GM12892 (cell line): ENCODE measurements around the gene STK38.

Source experiments
- DNase-seq: peaks from one replicate; pipeline ENCODE4 v3.0.0; 2011; ENCODE audit not compliant: insufficient read length
- FAIRE-seq: peaks from 2 replicates; lab custom pipeline; 2011; peaks lifted over from hg19 to GRCh38; lab: Jason Lieb, UNC
- POLR2A ChIP-seq: IDR thresholded peaks from 2 replicates; pipeline ENCODE4 v1.6.1; 2011; ENCODE audit warnings: low read depth, low read length, control low read depth
- POLR2AphosphoS5 ChIP-seq: IDR thresholded peaks from 2 replicates; pipeline ENCODE4 v1.6.1; 2011; ENCODE audit warnings: low read depth, low read length, control low read depth
- TAF1 ChIP-seq: IDR thresholded peaks from 2 replicates; pipeline ENCODE4 v1.6.1; 2011; ENCODE audit warnings: low read depth, mild to moderate bottlenecking, control low read depth, low read length, borderline replicate concordance

The STK38 gene

DNA sequence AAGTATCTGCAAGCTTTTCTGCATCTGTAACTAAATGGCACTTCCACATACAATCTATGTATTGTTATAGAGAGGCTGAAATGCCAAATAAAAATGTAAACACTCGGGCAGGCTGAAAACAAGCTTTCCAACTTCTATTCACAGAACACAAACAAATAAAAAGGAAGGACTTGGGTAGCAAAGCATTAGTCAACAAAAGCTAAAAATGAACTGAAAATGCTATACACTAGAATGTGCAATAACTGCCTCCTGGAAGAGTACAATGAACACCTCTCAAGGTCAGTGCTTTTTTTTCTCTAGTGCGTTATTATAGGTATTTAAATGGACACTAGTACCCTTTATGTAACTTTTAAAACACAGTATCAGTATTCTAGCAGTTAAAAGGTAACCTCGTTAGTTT, 31.4 kb downstream of the STK38 start:
- FAIRE-seq (no peak), DNase-seq (no peak)
- TF ChIP-seq POLR2AphosphoS5 (no peak), POLR2A (no peak), TAF1 (no peak)

DNA sequence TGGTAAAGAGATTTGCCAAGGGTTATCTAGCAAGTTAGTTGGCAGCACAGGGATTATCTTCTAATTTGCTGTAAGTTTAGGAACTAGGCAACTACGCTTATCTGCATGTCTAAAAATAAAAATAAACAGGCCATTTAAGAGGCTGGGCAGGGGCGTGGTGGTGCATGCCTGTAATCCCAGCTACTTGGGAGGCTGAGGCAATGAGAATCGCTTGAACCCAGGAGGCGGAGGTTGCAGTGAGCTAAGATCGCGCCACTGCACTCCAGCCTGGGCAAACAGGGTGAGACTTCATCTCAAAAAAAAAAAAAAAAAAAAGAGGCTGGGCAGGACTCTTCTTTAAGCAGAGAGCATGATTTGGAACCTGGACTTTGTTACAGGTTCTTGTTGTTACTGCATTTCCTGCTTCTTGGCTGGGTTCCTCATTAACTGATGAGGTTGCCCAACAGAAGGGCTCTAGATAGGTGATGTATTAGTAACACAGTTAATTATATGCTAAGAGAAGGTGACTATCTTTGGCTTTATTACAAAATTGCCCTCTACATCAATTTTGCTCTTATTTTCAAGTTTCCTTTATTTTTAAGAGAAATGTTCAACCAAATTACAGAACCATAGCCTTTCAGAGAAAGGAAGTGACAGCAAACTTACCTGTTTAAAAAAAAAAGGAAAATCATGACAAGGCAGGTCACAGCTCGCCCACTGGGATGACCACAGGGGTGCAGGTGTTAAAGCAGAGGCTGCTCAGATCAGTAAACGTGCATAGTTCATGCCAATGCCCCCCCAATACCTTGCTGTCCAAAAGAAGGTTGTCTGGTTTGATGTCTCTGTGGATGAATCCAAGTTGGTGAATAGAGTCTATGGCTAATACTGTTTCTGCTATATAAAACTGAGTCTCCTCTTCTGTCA, 32.5 kb downstream of the STK38 start:
- TF ChIP-seq POLR2A: no peak
- TF ChIP-seq POLR2AphosphoS5: no peak
- no peak for TF ChIP-seq TAF1
- FAIRE-seq: no peak
- DNase-seq: no peak

DNA sequence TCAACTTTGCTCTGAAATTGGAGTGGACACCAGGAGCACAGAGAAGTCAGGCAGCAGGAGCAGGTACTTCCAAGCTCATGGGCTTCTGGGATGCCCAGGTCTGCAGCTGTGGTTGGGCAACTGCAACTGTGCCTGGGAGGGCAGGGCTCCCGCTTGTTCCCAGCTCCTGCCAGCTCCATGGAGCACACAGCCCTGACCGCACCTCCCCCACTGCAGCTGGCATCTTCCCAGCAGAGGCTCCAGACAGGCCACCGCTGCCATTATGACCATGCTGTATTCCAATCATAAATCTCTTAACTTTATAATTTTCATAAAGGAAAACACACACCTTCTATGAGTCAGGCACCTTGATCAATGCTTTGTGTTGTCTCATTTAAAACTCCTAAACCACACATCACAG, 36.9 kb downstream of the STK38 start:
- DNase-seq: no peak
- TF ChIP-seq TAF1 (no peak), POLR2AphosphoS5 (no peak), POLR2A (no peak)
- no peak for FAIRE-seq

DNA sequence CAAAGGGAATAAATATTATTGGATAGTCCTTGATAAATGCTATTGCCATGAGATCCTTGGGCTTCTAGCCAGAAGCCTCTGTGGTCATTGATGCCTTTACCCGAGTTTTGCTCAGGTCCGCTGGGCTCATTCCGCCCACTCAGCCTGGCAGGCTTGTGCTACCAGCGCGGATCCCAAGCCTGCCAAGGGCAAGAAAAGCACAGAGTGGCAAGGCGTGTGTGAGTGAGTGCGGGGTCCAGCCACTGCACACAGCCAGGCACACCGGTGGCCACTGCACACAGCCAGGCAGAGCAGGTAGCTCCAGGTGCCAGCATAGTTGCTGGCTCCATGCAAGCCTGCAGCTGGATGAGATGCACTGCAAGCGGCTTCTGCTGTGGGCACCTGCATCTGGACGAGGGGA, 38.7 kb downstream of the STK38 start:
- DNase-seq (no peak), FAIRE-seq (no peak)
- TF ChIP-seq POLR2A (no peak), POLR2AphosphoS5 (no peak), TAF1 (no peak)

DNA sequence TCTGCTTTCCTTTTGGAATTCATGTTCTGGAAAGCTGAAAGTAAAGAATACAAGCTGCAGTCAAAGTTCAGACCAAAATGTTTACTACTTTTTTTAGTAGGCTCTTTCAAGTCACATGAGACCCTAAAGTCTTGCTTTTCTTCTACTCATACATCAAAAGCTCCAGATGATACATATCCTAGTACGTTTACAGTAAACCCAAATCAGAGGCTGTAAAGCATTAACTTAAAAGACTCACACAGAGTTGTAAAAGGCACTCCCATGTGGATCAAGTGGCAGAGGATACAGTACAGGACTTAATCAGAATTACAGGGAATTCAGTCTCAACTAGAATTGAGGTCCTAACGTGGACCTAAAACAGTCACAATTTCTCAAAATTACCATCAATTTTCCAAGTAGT, 40.7 kb downstream of the STK38 start:
- FAIRE-seq: no peak
- TF ChIP-seq POLR2AphosphoS5 (no peak), TAF1 (no peak), POLR2A (no peak)

DNA sequence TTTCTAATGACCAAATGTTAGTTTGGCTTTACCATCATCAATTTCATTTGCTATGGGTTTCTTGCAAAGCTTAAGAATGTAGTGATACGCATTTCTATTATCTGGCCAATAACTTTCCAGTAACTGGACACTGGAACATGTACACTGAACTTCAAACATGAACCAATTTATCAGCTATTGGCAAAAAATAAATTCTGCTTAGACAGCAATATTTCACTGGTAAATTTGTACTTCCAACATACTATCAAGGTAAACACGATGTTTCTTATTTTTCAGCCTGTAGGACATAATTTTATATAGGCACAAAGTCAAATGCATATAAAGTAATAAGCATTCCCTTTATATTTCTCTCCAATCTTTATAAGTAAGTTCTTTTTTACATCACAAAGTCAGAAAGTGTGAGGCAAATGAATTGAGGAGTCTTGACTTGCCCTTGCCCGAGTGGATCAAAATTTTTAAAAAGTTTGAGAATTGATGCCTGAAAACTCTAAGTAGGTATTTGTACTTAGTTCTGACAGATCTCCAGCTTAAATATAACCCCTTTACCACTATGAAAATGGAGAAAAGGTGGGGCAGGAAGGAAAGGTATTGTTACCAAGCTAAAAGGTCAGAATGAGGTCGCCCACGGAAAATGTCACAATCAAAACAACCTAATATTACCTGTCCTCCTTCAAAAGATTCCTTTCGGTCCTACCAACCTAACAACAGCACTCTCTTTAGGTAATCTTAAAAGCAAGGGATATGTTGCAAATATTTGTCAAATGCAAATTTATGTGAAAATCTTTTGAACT, 41.3 kb downstream of the STK38 start:
- TF ChIP-seq POLR2AphosphoS5: no peak

More for the DNA sequence above, 40.7 kb downstream of the STK38 start:
- no peak for DNase-seq

DNA sequence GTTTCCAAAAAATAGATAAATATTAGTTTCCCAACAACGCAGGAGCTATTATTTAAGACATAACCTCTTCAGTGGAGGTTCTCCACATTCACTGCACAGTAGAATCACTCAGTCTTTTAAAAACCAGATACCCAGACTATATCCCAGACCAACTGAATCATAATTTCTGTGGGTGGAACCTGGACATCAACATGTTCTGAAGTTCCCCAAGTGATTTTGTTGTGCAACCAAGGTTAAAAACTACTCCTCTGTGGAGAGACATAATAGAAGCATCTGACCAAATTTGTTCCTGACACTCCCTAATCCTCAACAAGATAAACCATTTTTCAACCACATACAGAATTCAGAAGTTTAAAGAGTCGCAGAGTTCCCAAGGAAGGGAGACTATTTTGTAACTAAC, 42.3 kb downstream of the STK38 start:
- FAIRE-seq (no peak), DNase-seq (no peak)
- TF ChIP-seq TAF1 (no peak), POLR2A (no peak), POLR2AphosphoS5 (no peak)

More for the DNA sequence above, 41.3 kb downstream of the STK38 start:
- DNase-seq (no peak), FAIRE-seq (peak; percentile 61)

DNA sequence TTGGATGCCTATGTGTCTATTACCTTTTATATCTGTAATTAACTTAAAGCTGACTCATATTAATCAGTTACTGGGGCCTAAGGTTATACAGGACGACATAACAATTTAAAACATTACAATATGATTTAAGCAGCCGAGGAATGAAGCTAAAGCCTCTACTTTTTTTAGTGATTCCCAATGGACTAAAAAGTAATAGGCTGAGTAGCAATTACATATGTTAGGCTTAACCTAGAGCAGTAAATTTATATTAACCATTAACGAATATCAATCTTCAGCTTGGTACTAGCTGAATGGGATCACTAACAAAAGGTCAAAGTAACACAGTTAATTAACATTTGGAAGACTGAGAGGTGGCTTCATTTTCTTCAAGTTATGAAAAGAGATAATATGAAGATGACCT, 43.1 kb downstream of the STK38 start:
- DNase-seq (no peak), FAIRE-seq (no peak)
- TF ChIP-seq POLR2A (no peak), POLR2AphosphoS5 (no peak), TAF1 (no peak)

DNA sequence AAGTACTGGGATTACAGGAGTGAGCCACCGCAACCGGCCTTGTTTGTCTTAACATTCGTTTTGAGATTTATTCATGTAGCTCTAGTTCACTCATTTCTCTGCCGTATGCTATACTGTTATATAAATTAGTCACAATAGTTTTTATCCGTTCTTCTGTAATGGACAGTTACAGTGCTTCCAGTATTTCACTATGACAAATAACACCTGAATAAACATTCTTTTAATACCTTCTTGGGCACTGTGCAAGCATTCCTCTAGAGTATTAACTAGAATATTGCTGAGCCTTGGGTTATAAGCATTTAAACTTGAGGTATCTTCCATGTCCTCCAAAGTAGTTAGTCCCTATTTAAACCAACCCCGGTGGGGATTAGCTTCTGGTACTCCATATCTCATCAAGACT, 45.6 kb downstream of the STK38 start:
- no peak for DNase-seq
- FAIRE-seq: no peak
- no peak for TF ChIP-seq POLR2A
- TF ChIP-seq TAF1: no peak

DNA sequence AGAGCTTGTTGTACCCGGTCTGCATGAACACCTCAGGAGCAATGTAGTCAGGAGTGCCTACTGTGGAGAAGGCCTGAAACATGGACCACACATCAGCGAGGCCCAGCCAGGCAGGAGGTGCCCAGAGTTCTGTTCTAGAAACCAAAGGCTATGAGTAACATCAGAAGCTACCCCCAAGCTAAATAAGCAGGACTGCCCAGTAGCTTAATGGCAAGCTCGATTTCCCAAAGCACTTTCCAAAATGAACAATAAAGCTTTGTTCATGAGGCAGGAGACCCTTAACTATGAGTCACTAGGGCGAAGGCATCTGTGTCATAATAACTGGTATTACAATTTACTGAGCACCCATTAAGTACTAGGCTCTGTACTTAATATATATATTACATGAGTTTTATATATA, 47.4 kb downstream of the STK38 start:
- FAIRE-seq: no peak
- no peak for DNase-seq
- no peak for TF ChIP-seq TAF1
- TF ChIP-seq POLR2AphosphoS5: no peak
- no peak for TF ChIP-seq POLR2A

DNA sequence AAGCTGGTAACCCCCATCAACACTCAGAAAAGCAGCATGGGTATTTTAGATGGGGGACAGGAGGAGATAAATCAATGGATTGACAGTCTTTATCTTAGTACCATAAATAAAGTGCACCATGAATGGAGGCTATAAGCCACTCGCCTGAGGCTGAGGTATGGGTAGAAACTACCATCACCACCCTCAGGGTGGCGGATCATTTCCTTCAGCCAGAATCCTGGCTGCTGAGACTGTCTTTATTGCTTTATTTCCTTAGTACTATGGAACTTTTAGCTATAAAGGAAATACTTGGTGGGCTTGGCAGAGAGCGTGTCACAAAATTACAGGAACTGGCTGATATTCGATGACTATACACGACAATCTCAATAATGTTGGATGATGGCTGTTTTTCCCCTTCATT, 52.2 kb downstream of the STK38 start:
- TF ChIP-seq POLR2A (no peak), POLR2AphosphoS5 (no peak), TAF1 (no peak)
- DNase-seq (no peak), FAIRE-seq (no peak)

DNA sequence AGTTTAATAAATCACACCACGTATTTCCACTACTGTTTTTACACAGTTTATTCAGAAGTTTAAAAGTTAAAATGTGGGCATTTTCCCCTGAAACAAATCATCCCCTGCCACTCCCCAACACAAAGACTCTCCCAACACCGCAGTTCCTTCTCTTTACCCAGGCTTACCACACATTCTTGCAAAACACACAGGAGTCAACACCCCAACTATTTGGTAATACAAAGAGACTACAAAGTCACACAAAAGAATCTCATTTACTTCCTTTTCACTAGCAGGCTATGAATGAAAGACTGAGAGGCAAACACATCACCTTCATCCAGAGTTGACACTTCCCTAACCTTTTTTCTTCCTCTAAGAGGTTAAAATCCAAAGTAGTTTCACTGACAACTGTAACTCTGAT, 53.4 kb downstream of the STK38 start:
- DNase-seq: no peak
- FAIRE-seq: no peak
- TF ChIP-seq TAF1: no peak
